B cell (primary cell): ENCODE data around the gene SPINT3. TPM values are rescaled to one million over a fixed set of nuclear protein-coding genes. Genes with fewer than 3 reads are reported as not detected.

Experiments
- ATAC-seq: fragments of 200-7000 bp; cut with Tn5 transposase; one replicate; pipeline ENCODE4 v1.10.0; 2021; ENCODE audit warnings: low read depth, mild to moderate bottlenecking, moderate number of reproducible peaks, moderate library complexity
- CTCF ChIA-PET: fragments of 350-600 bp; sonication (Branson Sonifier 250); formaldehyde crosslinking; loops from one replicate; lab custom pipeline; 2021; ENCODE audit warnings: antibody characterized with exemption, inconsistent platforms; lab: Charles Lee
- POLR2A ChIA-PET: fragments of 350-600 bp; sonication (Branson Sonifier 250); formaldehyde crosslinking; loops from one replicate; lab custom pipeline; 2021; ENCODE audit warnings: antibody characterized with exemption; lab: Charles Lee
- DNase-seq: peaks from one replicate; pipeline ENCODE4 v3.0.0; 2013
- H2AFZ ChIP-seq: 2 replicates; pipeline ENCODE4 v1.6.1; 2012; ENCODE audit warnings: mild to moderate bottlenecking, low read depth, low read length; ENCODE audit not compliant: insufficient read depth, poor library complexity, severe bottlenecking
- H3K27ac ChIP-seq, 2 donors: 1 replicate in 1 of 2; 2 replicates in 1 of 2; pipeline ENCODE4 v1.5.1; 2012 to 2013; ENCODE audit warnings: low read length in 2 of 2, mild to moderate bottlenecking in 2 of 2, moderate library complexity in 1 of 2
- H3K27me3 ChIP-seq, 4 experiments: fragments of 200-600 bp in 1 of 4; sonication (generic) in 1 of 4; replicated peaks in 1 of 4; 1 replicate in 2 of 4; 2 replicates in 2 of 4; pipeline versions ENCODE4 v1.6.1 to v1.7.0; 2013 to 2016; ENCODE audit warnings: low read length in 3 of 4, mild to moderate bottlenecking in 2 of 4, mixed read lengths in 1 of 4, moderate library complexity in 1 of 4; ENCODE audit not compliant: insufficient read depth in 4 of 4, control insufficient read depth in 3 of 4; ENCODE audit errors: control extremely low read depth in 1 of 4
- H3K36me3 ChIP-seq, 2 experiments: replicated peaks in 1 of 2; 1 replicate in 1 of 2; 2 replicates in 1 of 2; pipeline versions ENCODE4 v1.6.1 to v1.7.1; 2013; ENCODE audit warnings: low read length in 1 of 2; ENCODE audit not compliant: insufficient read depth in 2 of 2, control insufficient read depth in 1 of 2; ENCODE audit errors: control extremely low read depth in 1 of 2, extremely low read depth in 1 of 2
- H3K4me1 ChIP-seq, 2 donors: fragments of 200-600 bp in 1 of 2; sonication (generic) in 1 of 2; 1 replicate in 1 of 2; 2 replicates in 1 of 2; pipeline versions ENCODE4 v1.5.1 to v1.6.1; 2013 to 2017; ENCODE audit warnings: low read length in 2 of 2; ENCODE audit not compliant: control insufficient read depth in 2 of 2, insufficient read depth in 2 of 2
- H3K4me2 ChIP-seq: replicated peaks from 2 replicates; pipeline ENCODE3; 2012; ENCODE audit warnings: mild to moderate bottlenecking, low read depth, low read length; ENCODE audit not compliant: poor library complexity, severe bottlenecking
- H3K4me3 ChIP-seq, 5 experiments: fragments of 200-600 bp in 1 of 5; sonication (generic) in 1 of 5; 1 replicate in 3 of 5; 2 replicates in 2 of 5; pipeline versions ENCODE4 v1.5.1 to v1.7.0; 2011 to 2016; ENCODE audit warnings: low read length in 4 of 5, mild to moderate bottlenecking in 4 of 5, low read depth in 2 of 5, control low read depth in 1 of 5, moderate library complexity in 1 of 5; ENCODE audit not compliant: insufficient read depth in 1 of 5; ENCODE audit errors: control extremely low read depth in 1 of 5, extremely low read depth in 1 of 5
- H3K79me2 ChIP-seq: fragments of 200-600 bp; sonication (generic); one replicate; pipeline ENCODE4 v1.6.0; 2016; ENCODE audit warnings: low read length; ENCODE audit not compliant: control insufficient read depth, insufficient read depth
- H3K9ac ChIP-seq: fragments of 200-600 bp; sonication (generic); 2 replicates; pipeline ENCODE4 v1.6.1; 2017; ENCODE audit warnings: mild to moderate bottlenecking, low read length, moderate library complexity
- H3K9me3 ChIP-seq, 3 donors: one replicate each; pipeline versions ENCODE4 v1.6.1 to v1.7.1; 2013; ENCODE audit warnings: low read length in 2 of 3; ENCODE audit not compliant: control insufficient read depth in 2 of 3, insufficient read depth in 1 of 3; ENCODE audit errors: control extremely low read depth in 1 of 3
- H4K20me1 ChIP-seq: 2 replicates; pipeline ENCODE4 v1.6.0; 2012; ENCODE audit warnings: mild to moderate bottlenecking, low read length; ENCODE audit not compliant: insufficient read depth, control insufficient read depth, poor library complexity, severe bottlenecking
- H3K27ac Mint-ChIP-seq: one replicate; pipeline ENCODE4 v1.8.0; 2021; ENCODE audit warnings: mixed read lengths
- H3K27me3 Mint-ChIP-seq: one replicate; pipeline ENCODE4 v1.8.0; 2021; ENCODE audit warnings: mixed read lengths
- H3K4me1 Mint-ChIP-seq: one replicate; pipeline ENCODE4 v1.8.0; 2021; ENCODE audit warnings: mixed read lengths
- H3K4me3 Mint-ChIP-seq: one replicate; pipeline ENCODE4 v1.8.0; 2021; ENCODE audit warnings: mixed read lengths
- H3K9me3 Mint-ChIP-seq: one replicate; pipeline ENCODE4 v1.8.0; 2022; ENCODE audit warnings: mixed read lengths; ENCODE audit not compliant: insufficient read depth
- CTCF ChIP-seq: fragments of 200-600 bp; IDR thresholded peaks from one replicate; pipeline ENCODE4 v1.8.0; 2022; ENCODE audit warnings: antibody characterized with exemption, mild to moderate bottlenecking
- EZH2 ChIP-seq: IDR thresholded peaks from 2 replicates; pipeline ENCODE4 v1.6.1; 2012; ENCODE audit warnings: borderline replicate concordance, low read depth, mild to moderate bottlenecking, moderate library complexity, low read length; ENCODE audit not compliant: insufficient read depth, poor library complexity, severe bottlenecking
- WGBS: methylation state at CpG from one replicate; pipeline ENCODE4 v1.1.5; 2013; ENCODE audit warnings: missing lambda C conversion rate; ENCODE audit not compliant: insufficient coverage; 5-methylcytosine and 5-hydroxymethylcytosine counted together
- intact Hi-C: fragments of 100-400 bp; cut with micrococcal nuclease; formaldehyde crosslinking; loops from one replicate; pipeline ENCODE4 v1.10.0; 2022
- polyA plus RNA-seq: library from polyadenylated mRNA; depleted of rRNA; stranded (reverse); fragments of >200 nt; gene quantifications from 2 replicates; pipeline ENCODE4 v1.2.3, GENCODE V29; 2012
- total RNA-seq, 2 donors: library from RNA; stranded (reverse); fragments of 120-200 nt in 1 of 2; gene quantifications; 1 replicate in 1 of 2; 2 replicates in 1 of 2; pipeline versions ENCODE4 v1.2.3 to v1.2.4, GENCODE V29; 2013 to 2022

The SPINT3 gene
- total and polyA plus RNA-seq, 2 donors (not counting 1 experiment from before 2014, with no cell fraction given): not detected

GRCh38 chr20:45527294-45527693, 11.9 kb upstream of the SPINT3 start:
- H3K4me1 Mint-ChIP-seq: no peaks in the 10 kb centered on the region
- H3K4me3 ChIP-seq: no peak overlapping the region
- no peak overlapping the region for H3K9ac ChIP-seq
- H3K27me3 Mint-ChIP-seq: peaks cover 55% of the 10 kb centered on the region
- no peak overlapping the region for H3K27ac Mint-ChIP-seq
- no peaks in the 10 kb centered on the region for H4K20me1 ChIP-seq
- no peak overlapping the region for H3K4me2 ChIP-seq
- ChIA-PET POLR2A (no interaction called here), CTCF (no interaction called here)
- no peaks in the 10 kb centered on the region for H3K9me3 Mint-ChIP-seq
- ATAC-seq: no peak
- H3K27me3 ChIP-seq: peaks cover 0 to 12% (median 3%) of the 10 kb centered on the region in 4 experiments
- H3K9me3 ChIP-seq: no peaks in the 10 kb centered on the region
- no peak overlapping the region for H2AFZ ChIP-seq
- H3K79me2 ChIP-seq: no peaks in the 10 kb centered on the region
- no CpG with 5 or more reads among the region's 4 CpGs for WGBS
- no peak overlapping the region for H3K4me3 Mint-ChIP-seq
- H3K27ac ChIP-seq: no peak overlapping the region
- DNase-seq: no peak
- intact Hi-C loops: no loop called here
- TF ChIP-seq CTCF: no peak
- TF ChIP-seq EZH2: no peak
- no peaks in the 10 kb centered on the region for H3K36me3 ChIP-seq
- H3K4me1 ChIP-seq: no peaks in the 10 kb centered on the region

GRCh38 chr20:45523821-45524220, 8.4 kb upstream of the SPINT3 start:
- H3K4me3 Mint-ChIP-seq: no peak overlapping the region
- peaks cover 0 to 18% (median 5%) of the 10 kb centered on the region in 4 experiments for H3K27me3 ChIP-seq
- peaks cover 51% of the 10 kb centered on the region for H3K27me3 Mint-ChIP-seq
- H3K27ac Mint-ChIP-seq: no peak overlapping the region
- H3K27ac ChIP-seq: no peak overlapping the region
- H3K4me1 Mint-ChIP-seq: no peaks in the 10 kb centered on the region
- no peaks in the 10 kb centered on the region for H4K20me1 ChIP-seq
- DNase-seq (no peak), ATAC-seq (no peak)
- H3K9ac ChIP-seq: no peak overlapping the region
- intact Hi-C loops: no loop called here
- ChIA-PET POLR2A (no interaction called here), CTCF (interaction anchor here (1.5 kb wide), 1 partner anchor 9 kb away, joined by 3 read pairs; no protein-coding TSS in a partner anchor)
- no peak overlapping the region for H3K4me2 ChIP-seq
- no peaks in the 10 kb centered on the region for H3K4me1 ChIP-seq
- H3K9me3 Mint-ChIP-seq: no peaks in the 10 kb centered on the region
- no peak overlapping the region for H3K4me3 ChIP-seq
- no peaks in the 10 kb centered on the region for H3K36me3 ChIP-seq
- H2AFZ ChIP-seq: no peak overlapping the region
- H3K9me3 ChIP-seq: no peaks in the 10 kb centered on the region
- WGBS: no CpG with 5 or more reads among the region's 1 CpG
- H3K79me2 ChIP-seq: no peaks in the 10 kb centered on the region
- no peak for TF ChIP-seq EZH2
- no peak for TF ChIP-seq CTCF
